ENCODE results near the gene BCL3. TPM values are rescaled to one million over a fixed set of nuclear protein-coding genes. Genes with fewer than 3 reads are reported as not detected.
"Not testable (repeated sequence)": the region's sequence is repeated elsewhere in the genome, so short reads cannot be mapped to it uniquely, and the experiment has no call there.

BCL3 gene
- total RNA-seq (2014; rRNA removed; shearing (Covaris generic); ENCODE audit: low replicate concordance) = 0.95 and 4.2 TPM in 2 replicates

- peak; percentile 56 for DNase-seq (ENCODE audit: low read depth)
- in situ Hi-C loops (cut with HindIII; ENCODE audit: low pct_unique_long_range_greater_than_20kb, low sequenced_read_pairs) = no loop called here
These were observed at the start of gene BCL3 for GRCh38 chr19:44748426-44749254. Gene BCL3, plus strand, starts transcription at chr19:44748708. Its CDS starts 83 bp downstream, at chr19:44748791.

- DNase-seq (ENCODE audit: low read depth) = no peak
- in situ Hi-C loops (cut with HindIII; ENCODE audit: low pct_unique_long_range_greater_than_20kb, low sequenced_read_pairs) = no loop called here
These were observed 48.0 kb upstream of the BCL3 start for GRCh38 chr19:44700547-44700946.

GRCh38 chr19:44701228-44701627 lies 47.3 kb upstream of the BCL3 start:
- no peak for DNase-seq (ENCODE audit: low read depth)
- in situ Hi-C loops (cut with HindIII; ENCODE audit: low pct_unique_long_range_greater_than_20kb, low sequenced_read_pairs) = no loop called here

GRCh38 chr19:44702551-44703176 lies 45.8 kb upstream of the BCL3 start:
- in situ Hi-C loops (cut with HindIII; ENCODE audit: low pct_unique_long_range_greater_than_20kb, low sequenced_read_pairs) = no loop called here
- no peak for DNase-seq (ENCODE audit: low read depth)

- no peak for DNase-seq (ENCODE audit: low read depth)
- in situ Hi-C loops (cut with HindIII; ENCODE audit: low pct_unique_long_range_greater_than_20kb, low sequenced_read_pairs) = no loop called here
These were observed 45.0 kb upstream of the BCL3 start for GRCh38 chr19:44703336-44704078.

GRCh38 chr19:44704982-44705381 lies 43.5 kb upstream of the BCL3 start:
- in situ Hi-C loops (cut with HindIII; ENCODE audit: low pct_unique_long_range_greater_than_20kb, low sequenced_read_pairs) = no loop called here
- no peak for DNase-seq (ENCODE audit: low read depth)

GRCh38 chr19:44705502-44706010 lies 43.0 kb upstream of the BCL3 start:
- in situ Hi-C loops (cut with HindIII; ENCODE audit: low pct_unique_long_range_greater_than_20kb, low sequenced_read_pairs) = no loop called here
- no peak for DNase-seq (ENCODE audit: low read depth)

GRCh38 chr19:44706506-44707236 lies 41.8 kb upstream of the BCL3 start:
- DNase-seq (ENCODE audit: low read depth) = no peak
- in situ Hi-C loops (cut with HindIII; ENCODE audit: low pct_unique_long_range_greater_than_20kb, low sequenced_read_pairs) = no loop called here

GRCh38 chr19:44707794-44708193 lies 40.7 kb upstream of the BCL3 start:
- DNase-seq (ENCODE audit: low read depth) = no peak
- in situ Hi-C loops (cut with HindIII; ENCODE audit: low pct_unique_long_range_greater_than_20kb, low sequenced_read_pairs) = no loop called here

GRCh38 chr19:44708940-44709339 lies 39.6 kb upstream of the BCL3 start:
- no peak for DNase-seq (ENCODE audit: low read depth)
- in situ Hi-C loops (cut with HindIII; ENCODE audit: low pct_unique_long_range_greater_than_20kb, low sequenced_read_pairs) = no loop called here

GRCh38 chr19:44709434-44710266 lies 38.9 kb upstream of the BCL3 start:
- DNase-seq (ENCODE audit: low read depth); in situ Hi-C loops (cut with HindIII; ENCODE audit: low pct_unique_long_range_greater_than_20kb, low sequenced_read_pairs): not testable (repeated sequence)

GRCh38 chr19:44710483-44710882 lies 38.0 kb upstream of the BCL3 start:
- in situ Hi-C loops (cut with HindIII; ENCODE audit: low pct_unique_long_range_greater_than_20kb, low sequenced_read_pairs) = no loop called here
- no peak for DNase-seq (ENCODE audit: low read depth)

GRCh38 chr19:44712864-44713515 lies 35.5 kb upstream of the BCL3 start:
- no peak for DNase-seq (ENCODE audit: low read depth)
- in situ Hi-C loops (cut with HindIII; ENCODE audit: low pct_unique_long_range_greater_than_20kb, low sequenced_read_pairs) = no loop called here

- no peak for DNase-seq (ENCODE audit: low read depth)
- in situ Hi-C loops (cut with HindIII; ENCODE audit: low pct_unique_long_range_greater_than_20kb, low sequenced_read_pairs) = no loop called here
These were observed 33.8 kb upstream of the BCL3 start for GRCh38 chr19:44714597-44715169.

GRCh38 chr19:44717603-44718002 lies 30.9 kb upstream of the BCL3 start:
- in situ Hi-C loops (cut with HindIII; ENCODE audit: low pct_unique_long_range_greater_than_20kb, low sequenced_read_pairs) = no loop called here

GRCh38 chr19:44718441-44719261 lies 29.9 kb upstream of the BCL3 start:
- DNase-seq (ENCODE audit: low read depth) = peak; percentile 96
- in situ Hi-C loops (cut with HindIII; ENCODE audit: low pct_unique_long_range_greater_than_20kb, low sequenced_read_pairs) = no loop called here

More at GRCh38 chr19:44717603-44718002, 30.9 kb upstream of the BCL3 start:
- peak; percentile 18 for DNase-seq (ENCODE audit: low read depth)
